ENCODE data around the gene SFTPB.

The SFTPB gene

DNA sequence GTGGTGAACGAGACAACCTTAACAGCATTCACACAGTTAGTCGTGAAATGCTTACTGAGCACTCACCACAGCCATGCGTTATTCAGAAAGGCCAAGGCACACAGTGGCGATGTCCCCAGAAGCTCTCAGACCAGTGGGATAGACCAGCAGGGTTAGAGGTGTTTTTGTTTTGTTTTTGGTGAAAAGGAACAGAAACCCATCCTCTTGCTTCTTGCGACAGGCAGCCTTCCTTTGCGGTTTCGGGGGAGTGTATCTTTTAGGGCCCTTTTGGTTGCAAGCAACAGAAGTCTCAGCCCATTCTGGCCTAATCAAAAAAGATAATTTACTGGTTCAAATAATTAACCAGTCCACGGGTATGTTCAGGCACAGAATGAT is 30.9 kb upstream of the SFTPB start:
- ChIA-PET POLR2A (no interaction called here), CTCF (interaction anchor here (2.6 to 4.9 kb wide), 3 partner anchors 8 to 18 kb away, joined by 11 to 47 read pairs (median 40); no protein-coding TSS in a partner anchor)
- no peak overlapping the region for H3K4me3 ChIP-seq (ENCODE audit: low read depth, low read length)
- TF ChIP-seq, protein P1, sequence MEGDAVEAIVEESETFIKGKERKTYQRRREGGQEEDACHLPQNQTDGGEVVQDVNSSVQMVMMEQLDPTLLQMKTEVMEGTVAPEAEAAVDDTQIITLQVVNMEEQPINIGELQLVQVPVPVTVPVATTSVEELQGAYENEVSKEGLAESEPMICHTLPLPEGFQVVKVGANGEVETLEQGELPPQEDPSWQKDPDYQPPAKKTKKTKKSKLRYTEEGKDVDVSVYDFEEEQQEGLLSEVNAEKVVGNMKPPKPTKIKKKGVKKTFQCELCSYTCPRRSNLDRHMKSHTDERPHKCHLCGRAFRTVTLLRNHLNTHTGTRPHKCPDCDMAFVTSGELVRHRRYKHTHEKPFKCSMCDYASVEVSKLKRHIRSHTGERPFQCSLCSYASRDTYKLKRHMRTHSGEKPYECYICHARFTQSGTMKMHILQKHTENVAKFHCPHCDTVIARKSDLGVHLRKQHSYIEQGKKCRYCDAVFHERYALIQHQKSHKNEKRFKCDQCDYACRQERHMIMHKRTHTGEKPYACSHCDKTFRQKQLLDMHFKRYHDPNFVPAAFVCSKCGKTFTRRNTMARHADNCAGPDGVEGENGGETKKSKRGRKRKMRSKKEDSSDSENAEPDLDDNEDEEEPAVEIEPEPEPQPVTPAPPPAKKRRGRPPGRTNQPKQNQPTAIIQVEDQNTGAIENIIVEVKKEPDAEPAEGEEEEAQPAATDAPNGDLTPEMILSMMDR (IDR thresholded peaks at IDR 0.05; ENCODE audit: insufficient read depth, low read length, missing control alignments): no peak
- DNase-seq (ENCODE audit: low read depth, low spot score): no peak

DNA sequence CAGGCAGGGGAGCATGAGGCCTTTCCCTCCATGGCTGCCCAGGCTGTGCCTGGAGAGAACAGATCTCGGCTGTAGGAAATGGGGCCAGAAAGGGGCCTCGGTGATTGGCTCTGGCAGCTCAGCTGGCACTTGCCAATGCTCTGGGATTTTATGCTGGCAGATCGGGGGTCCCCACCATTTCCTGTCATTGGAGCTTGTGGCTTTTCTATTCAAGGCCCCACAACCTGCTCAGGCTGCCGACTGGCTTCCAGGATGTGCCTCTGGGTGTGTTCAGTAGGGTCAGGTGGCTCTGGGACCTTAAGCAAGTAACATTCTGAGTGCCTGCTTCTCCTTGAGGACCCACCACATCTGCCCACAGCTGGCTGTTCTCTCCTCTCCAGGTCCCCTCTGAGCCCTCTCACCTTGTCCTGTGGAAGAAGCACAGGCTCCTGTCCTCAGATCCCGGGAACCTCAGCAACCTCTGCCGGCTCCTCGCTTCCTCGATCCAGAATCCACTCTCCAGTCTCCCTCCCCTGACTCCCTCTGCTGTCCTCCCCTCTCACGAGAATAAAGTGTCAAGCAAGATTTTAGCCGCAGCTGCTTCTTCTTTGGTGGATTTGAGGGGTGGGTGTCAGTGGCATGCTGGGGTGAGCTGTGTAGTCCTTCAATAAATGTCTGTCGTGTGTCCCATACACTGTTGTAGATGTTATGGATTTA is 30.3 kb upstream of the SFTPB start:
- ChIA-PET CTCF (interaction anchor here (0.8 to 4.9 kb wide), 4 partner anchors 8 to 21 kb away, joined by 3 to 47 read pairs (median 26); no protein-coding TSS in a partner anchor), POLR2A (no interaction called here)

DNA sequence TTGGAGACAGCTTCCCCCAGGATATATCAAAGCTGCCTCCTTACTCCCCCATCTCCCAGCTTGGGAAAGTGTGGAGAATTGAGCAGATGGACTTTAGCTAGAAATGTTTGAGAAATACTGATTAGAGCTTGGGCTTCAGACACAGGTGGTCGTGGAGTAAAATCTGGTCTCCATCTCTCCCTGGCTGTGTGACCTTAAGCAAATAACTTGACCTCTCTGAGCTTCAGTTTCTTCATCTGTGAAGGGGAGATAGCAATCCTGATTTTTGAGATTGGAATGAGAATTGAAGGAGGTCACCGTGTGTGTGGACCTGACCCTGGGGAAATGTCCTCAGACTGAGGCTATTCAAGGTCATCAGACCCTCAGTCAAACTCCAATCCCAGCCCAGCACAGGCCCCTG is 29.7 kb upstream of the SFTPB start:
- TF ChIP-seq, protein P1 (IDR thresholded peaks at IDR 0.05; ENCODE audit: insufficient read depth, low read length, missing control alignments): no peak
- DNase-seq (ENCODE audit: low read depth, low spot score): no peak
- ChIA-PET POLR2A (no interaction called here), CTCF (interaction anchor here (0.8 to 4.9 kb wide), 5 partner anchors 9 to 60 kb away, joined by 3 to 47 read pairs (median 11); no protein-coding TSS in a partner anchor)
- H3K4me3 ChIP-seq (ENCODE audit: low read depth, low read length): no peak overlapping the region

More for the DNA sequence above, 30.3 kb upstream of the SFTPB start:
- TF ChIP-seq, protein P1 (IDR thresholded peaks at IDR 0.05; ENCODE audit: insufficient read depth, low read length, missing control alignments): no peak
- H3K4me3 ChIP-seq (ENCODE audit: low read depth, low read length): no peak overlapping the region
- DNase-seq (ENCODE audit: low read depth, low spot score): no peak

DNA sequence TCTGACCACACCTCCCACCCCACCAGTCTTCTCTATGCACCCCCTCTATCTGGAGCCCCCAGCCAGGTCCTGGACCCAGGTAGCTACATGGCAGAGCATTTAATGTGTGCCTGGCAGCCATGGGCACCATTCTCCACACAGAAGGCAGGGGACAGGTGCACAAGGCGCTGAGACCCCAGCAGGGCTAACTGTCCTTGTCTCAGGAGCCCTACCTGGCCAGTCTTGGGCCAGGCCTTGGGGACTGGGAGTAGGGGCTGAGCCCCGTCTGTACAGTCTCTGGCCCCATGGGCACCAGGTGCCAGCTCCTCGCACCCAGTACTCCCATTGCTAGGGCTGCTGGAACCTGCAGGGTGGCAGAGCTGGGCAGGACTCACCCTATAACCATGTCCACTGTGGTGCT is 29.1 kb upstream of the SFTPB start:
- TF ChIP-seq, protein P1 (IDR thresholded peaks at IDR 0.05; ENCODE audit: insufficient read depth, low read length, missing control alignments): no peak
- no peak overlapping the region for H3K4me3 ChIP-seq (ENCODE audit: low read depth, low read length)
- no peak for DNase-seq (ENCODE audit: low read depth, low spot score)
- POLR2A ChIA-PET: no interaction called here
- CTCF ChIA-PET: interaction anchor here (0.8 to 4.9 kb wide), 6 partner anchors 10 to 117 kb away, joined by 3 to 47 read pairs (median 5); no protein-coding TSS in a partner anchor

DNA sequence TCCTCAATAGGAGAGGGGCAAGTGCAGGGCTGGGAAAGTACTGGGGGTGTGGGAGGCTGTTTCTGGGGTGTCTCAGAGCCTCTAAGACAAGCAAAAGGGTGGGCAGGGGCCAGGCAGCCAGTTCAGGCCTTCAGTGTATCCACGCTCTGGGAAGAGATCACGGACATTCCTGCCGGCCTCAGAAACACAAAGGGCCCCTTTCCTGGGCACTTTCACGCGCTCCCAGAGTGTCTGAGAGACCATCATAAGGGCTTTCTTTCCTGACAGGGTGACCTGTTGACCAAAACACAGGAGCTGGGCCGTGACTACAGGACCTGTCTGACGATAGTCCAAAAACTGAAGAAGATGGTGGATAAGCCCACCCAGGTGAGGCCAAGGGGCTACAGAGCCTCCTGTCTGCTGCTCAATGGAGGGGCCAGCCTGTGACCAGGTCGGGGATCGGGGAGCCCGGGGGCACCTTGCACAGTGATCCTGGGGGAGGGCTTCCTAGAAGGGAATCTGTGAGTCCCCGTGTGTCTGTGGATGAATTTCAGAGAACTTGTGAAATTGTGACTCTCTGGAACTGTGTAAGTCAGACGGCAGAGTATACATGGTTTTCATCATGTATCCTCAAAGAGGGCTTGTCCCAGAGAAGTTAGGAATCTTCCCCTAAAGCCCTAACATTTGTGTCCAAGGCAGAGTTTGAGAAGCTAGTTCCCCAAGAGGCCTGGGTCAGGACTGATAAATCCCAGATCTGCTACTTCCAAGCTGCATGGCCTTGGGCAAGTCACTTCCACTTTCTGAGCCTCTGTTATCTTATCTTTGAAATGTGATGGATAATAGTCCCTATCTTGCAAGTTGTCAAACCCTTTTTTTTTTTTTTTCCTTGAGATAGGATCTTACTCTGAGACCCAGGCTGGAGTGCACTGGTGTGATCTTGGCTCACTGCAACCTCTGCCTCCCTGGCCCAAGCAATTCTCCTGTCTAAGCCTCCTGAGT is 28.0 kb upstream of the SFTPB start:
- POLR2A ChIA-PET: no interaction called here
- TF ChIP-seq, protein P1 (IDR thresholded peaks at IDR 0.05; ENCODE audit: insufficient read depth, low read length, missing control alignments): no peak

More for the DNA sequence above, 28.0 kb upstream of the SFTPB start:
- CTCF ChIA-PET: interaction anchor here (1.3 to 4.9 kb wide), 5 partner anchors 11 to 118 kb away, joined by 3 to 47 read pairs (median 6); no protein-coding TSS in a partner anchor
- DNase-seq (ENCODE audit: low read depth, low spot score): no peak
- no peak overlapping the region for H3K4me3 ChIP-seq (ENCODE audit: low read depth, low read length)

Data from AG04449 (cell line).